HEK293T (cell line): ENCODE measurements around the gene FAM53B.

Experiments
- ARNT ChIP-seq: fragments of 450-650 bp; IDR thresholded peaks from 2 replicates; pipeline ENCODE4 v1.6.1; 2017; ENCODE audit warnings: mild to moderate bottlenecking
- BHLHE40 ChIP-seq: fragments of 450-650 bp; IDR thresholded peaks from 2 replicates; pipeline ENCODE4 v1.6.1; 2016; ENCODE audit warnings: mild to moderate bottlenecking, moderate library complexity, borderline replicate concordance
- CTBP1 ChIP-seq: fragments of 450-650 bp; IDR thresholded peaks from 2 replicates; pipeline ENCODE4 v1.6.1; 2016; ENCODE audit warnings: borderline replicate concordance
- ELF4 ChIP-seq: fragments of 450-650 bp; IDR thresholded peaks from 2 replicates; pipeline ENCODE4 v1.6.1; 2017; ENCODE audit warnings: antibody characterized with exemption
- FOXA1 ChIP-seq: fragments of 450-650 bp; IDR thresholded peaks from 2 replicates; pipeline ENCODE4 v1.6.1; 2016; ENCODE audit warnings: mild to moderate bottlenecking
- FOXK2 ChIP-seq: fragments of 450-650 bp; IDR thresholded peaks from 2 replicates; pipeline ENCODE4 v1.6.1; 2016; ENCODE audit warnings: mild to moderate bottlenecking
- FOXM1 ChIP-seq: fragments of 450-650 bp; IDR thresholded peaks from 2 replicates; pipeline ENCODE4 v1.6.1; 2017; ENCODE audit warnings: mild to moderate bottlenecking, borderline replicate concordance
- LEF1 ChIP-seq: fragments of 450-650 bp; IDR thresholded peaks from 2 replicates; pipeline ENCODE4 v1.6.1; 2017; ENCODE audit warnings: mild to moderate bottlenecking, borderline replicate concordance
- SP1 ChIP-seq: fragments of 450-650 bp; IDR thresholded peaks from 2 replicates; pipeline ENCODE4 v1.6.1; 2017
- SUZ12 ChIP-seq: fragments of 450-650 bp; IDR thresholded peaks from 2 replicates; pipeline ENCODE4 v1.6.1; 2016; ENCODE audit warnings: mild to moderate bottlenecking
- TF ChIP-seq, protein P1 (sequence below): fragments of 450-650 bp; IDR thresholded peaks from 2 replicates; pipeline ENCODE4 v1.6.1; 2016

DNA sequence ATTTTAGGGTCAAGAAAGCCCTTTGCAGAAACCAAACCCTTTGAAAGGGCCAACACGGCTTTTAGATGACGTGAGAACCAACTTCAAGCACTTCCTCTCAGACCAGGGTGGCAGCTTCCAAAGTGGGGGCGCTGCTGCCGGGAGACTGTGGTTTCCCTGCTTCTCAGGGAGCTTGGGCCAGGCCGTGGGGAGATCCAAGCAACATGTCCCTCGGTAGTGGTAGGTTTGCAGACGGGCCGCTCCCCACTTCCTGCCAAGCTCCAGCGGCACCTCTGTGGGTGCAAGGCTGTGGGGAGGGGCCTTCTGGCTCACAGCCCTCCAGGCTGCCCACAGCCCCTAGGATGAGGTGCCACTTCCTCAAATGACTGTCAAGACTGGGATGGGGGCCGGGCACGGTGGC lies 132.4 kb downstream of the FAM53B start:
- no peak for TF ChIP-seq SP1
- no peak for TF ChIP-seq LEF1
- TF ChIP-seq FOXM1 = no peak
- TF ChIP-seq, protein P1, sequence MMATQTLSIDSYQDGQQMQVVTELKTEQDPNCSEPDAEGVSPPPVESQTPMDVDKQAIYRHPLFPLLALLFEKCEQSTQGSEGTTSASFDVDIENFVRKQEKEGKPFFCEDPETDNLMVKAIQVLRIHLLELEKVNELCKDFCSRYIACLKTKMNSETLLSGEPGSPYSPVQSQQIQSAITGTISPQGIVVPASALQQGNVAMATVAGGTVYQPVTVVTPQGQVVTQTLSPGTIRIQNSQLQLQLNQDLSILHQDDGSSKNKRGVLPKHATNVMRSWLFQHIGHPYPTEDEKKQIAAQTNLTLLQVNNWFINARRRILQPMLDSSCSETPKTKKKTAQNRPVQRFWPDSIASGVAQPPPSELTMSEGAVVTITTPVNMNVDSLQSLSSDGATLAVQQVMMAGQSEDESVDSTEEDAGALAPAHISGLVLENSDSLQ = no peak
- TF ChIP-seq FOXA1 = no peak
- TF ChIP-seq BHLHE40 = no peak
- no peak for TF ChIP-seq SUZ12
- TF ChIP-seq FOXK2 = no peak
- no peak for TF ChIP-seq CTBP1
- TF ChIP-seq ELF4 = no peak
- TF ChIP-seq ARNT = no peak
